Measurements from ENCODE around the gene STAP1.

- no peak for TF ChIP-seq ZBTB33 (IDR thresholded peaks at IDR 0.05; ENCODE audit: extremely low read depth, insufficient replicate concordance, low read length)
- TF ChIP-seq RAD21 (IDR thresholded peaks at IDR 0.05; ENCODE audit: low read depth) = no peak
- no peak for TF ChIP-seq CTCF (IDR thresholded peaks at IDR 0.05 in 2 of 3, conservative IDR thresholded peaks at IDR 0.05 in 1 of 3; ENCODE audit: borderline replicate concordance in 1 of 3, insufficient read depth in 1 of 3, low read depth in 2 of 3, low read length in 2 of 3)
Observed at GRCh38 chr4:67635331-67635730, 76.8 kb downstream of the STAP1 start.

Measured in HCT116 (cell line).